ENCODE measurements around the gene COL13A1. TPM values are rescaled to one million over a fixed set of nuclear protein-coding genes. Genes with fewer than 3 reads are reported as not detected.

The COL13A1 gene
- total RNA-seq, 1 experiment from 2014 or later, result 5.9 TPM

GRCh38 chr10:69860271-69860670 is 58.6 kb downstream of the COL13A1 start:
- Histone ChIP-seq H3K27ac (ENCODE audit: low read depth, low read length) (no peak overlapping the region), H3K9me2 (ENCODE audit: insufficient read depth) (no peaks in the 10 kb centered on the region), H3K27me3 (ENCODE audit: insufficient read depth, low read length) (no peaks in the 10 kb centered on the region), H3K79me2 (ENCODE audit: insufficient read depth, low read length) (no peaks in the 10 kb centered on the region), H3K36me3 (ENCODE audit: control insufficient read depth in 1 of 2, insufficient read depth in 2 of 2, low read length in 2 of 2) (no peaks in the 10 kb centered on the region), H3K4me1 (ENCODE audit: control insufficient read depth in 1 of 2, insufficient read depth in 2 of 2, low read length in 2 of 2) (peaks cover 26 to 57% of the 10 kb centered on the region in 2 experiments), H4K20me1 (ENCODE audit: insufficient read depth) (no peaks in the 10 kb centered on the region), H2AFZ (ENCODE audit: low read depth, low read length, poor library complexity, severe bottlenecking) (no peak overlapping the region), H3K9ac (ENCODE audit: low read length) (no peak overlapping the region), H3K4me3 (replicated peaks in 1 of 2; ENCODE audit: low read depth in 1 of 2, low read length in 2 of 2) (no peak overlapping the region), H3K9me3 (ENCODE audit: control insufficient read depth in 1 of 2, insufficient read depth in 1 of 2, low read depth in 1 of 2, low read length in 2 of 2) (no peaks in the 10 kb centered on the region), H3K4me2 (ENCODE audit: low read length) (no peak overlapping the region)
- no TSS peak for BruUV-seq (replicated peaks)
- ATAC-seq, result no peak
- no peak for DNase-seq (ENCODE audit: low read depth, low spot score)
- ChIA-PET RAD21 (ENCODE audit: low non-redundant PET in 1 of 2, low total read pairs in 2 of 2, uncharacterized antibody in 2 of 2, unreplicated experiment in 2 of 2) (no interaction called here), POLR2A (interaction anchor here (0.6 kb wide), 1 partner anchor 90 kb away, joined by 3 read pairs; no protein-coding TSS in a partner anchor), CTCF (interaction anchor here (1.5 to 2.2 kb wide), 3 partner anchors 54 to 98 kb away, joined by 3 to 8 read pairs (median 6); no protein-coding TSS in a partner anchor)
- intact Hi-C loops (cut with micrococcal nuclease), result no loop called here
- TF ChIP-seq RAD21 (IDR thresholded peaks at IDR 0.05; ENCODE audit: low read depth), result no peak

GRCh38 chr10:69861251-69862240 is 59.8 kb downstream of the COL13A1 start:
- H4K20me1 ChIP-seq (ENCODE audit: insufficient read depth), result no peaks in the 10 kb centered on the region
- no peaks in the 10 kb centered on the region for H3K9me3 ChIP-seq (ENCODE audit: control insufficient read depth in 1 of 2, insufficient read depth in 1 of 2, low read depth in 1 of 2, low read length in 2 of 2)
- RAD21 ChIA-PET (ENCODE audit: low non-redundant PET in 1 of 2, low total read pairs in 2 of 2, uncharacterized antibody in 2 of 2, unreplicated experiment in 2 of 2), result interaction anchor here (1.0 to 1.2 kb wide), 2 partner anchors 21 to 53 kb away, joined by 3 read pairs; no protein-coding TSS in a partner anchor
- peak overlapping the region; percentile 70 for H3K4me2 ChIP-seq (ENCODE audit: low read length)
- H3K27ac ChIP-seq (ENCODE audit: low read depth, low read length), result peak overlapping the region; percentile 41
- no peaks in the 10 kb centered on the region for H3K79me2 ChIP-seq (ENCODE audit: insufficient read depth, low read length)
- CTCF ChIA-PET, result interaction anchor here (1.4 to 2.5 kb wide), 5 partner anchors 53 to 119 kb away, joined by 3 to 7 read pairs (median 6); no protein-coding TSS in a partner anchor
- no peaks in the 10 kb centered on the region for H3K36me3 ChIP-seq (ENCODE audit: control insufficient read depth in 1 of 2, insufficient read depth in 2 of 2, low read length in 2 of 2)
- BruUV-seq (replicated peaks), result no TSS peak
- peak; percentile 94 for DNase-seq (ENCODE audit: low read depth, low spot score)
- H2AFZ ChIP-seq (ENCODE audit: low read depth, low read length, poor library complexity, severe bottlenecking), result no peak overlapping the region
- POLR2A ChIA-PET, result no interaction called here
- peak overlapping the region; percentile 30 for H3K9ac ChIP-seq (ENCODE audit: low read length)
- ATAC-seq, result peak; percentile 81
- H3K4me1 ChIP-seq (ENCODE audit: control insufficient read depth in 1 of 2, insufficient read depth in 2 of 2, low read length in 2 of 2), result peaks cover 26 to 69% of the 10 kb centered on the region in 2 experiments
- H3K9me2 ChIP-seq (ENCODE audit: insufficient read depth), result no peaks in the 10 kb centered on the region
- H3K4me3 ChIP-seq (replicated peaks in 1 of 2; ENCODE audit: low read depth in 1 of 2, low read length in 2 of 2), result peak overlapping the region in 1 of 2 experiments; percentile 30; a peak in 1 of 4 replicates
- no peaks in the 10 kb centered on the region for H3K27me3 ChIP-seq (ENCODE audit: insufficient read depth, low read length)
- intact Hi-C loops (cut with micrococcal nuclease), result no loop called here
- TF ChIP-seq POLR2AphosphoS5 (IDR thresholded peaks at IDR 0.05; ENCODE audit: low read depth, low read length) (peak; percentile 80), FOSL1 (IDR thresholded peaks at IDR 0.05; ENCODE audit: low read depth) (peak; percentile 98), POLR2A (IDR thresholded peaks at IDR 0.05; ENCODE audit: borderline replicate concordance, extremely low read depth, insufficient read depth, insufficient read length) (no peak), TCF7L2 (IDR thresholded peaks at IDR 0.05; ENCODE audit: borderline replicate concordance, extremely low read depth, insufficient read depth, insufficient read length) (peak; percentile 44), CEBPB (IDR thresholded peaks at IDR 0.05; ENCODE audit: low read depth) (peak; percentile 99), EZH2phosphoT487 (IDR thresholded peaks at IDR 0.05; ENCODE audit: borderline replicate concordance) (no peak), EGR1 (IDR thresholded peaks at IDR 0.05; ENCODE audit: low read depth) (peak; percentile 54; the same call in 1 of the 2 replicates), CBX3 (IDR thresholded peaks at IDR 0.05; ENCODE audit: low read depth) (peak; percentile 96), SRF (IDR thresholded peaks at IDR 0.05; ENCODE audit: low read depth) (peak; percentile 53), MAX (IDR thresholded peaks at IDR 0.05) (peak; percentile 87), ZBTB33 (IDR thresholded peaks at IDR 0.05; ENCODE audit: extremely low read depth, insufficient replicate concordance, low read length) (peak; percentile 52), YY1 (IDR thresholded peaks at IDR 0.05; ENCODE audit: extremely low read depth, insufficient replicate concordance, low read depth, low read length) (no peak), RAD21 (IDR thresholded peaks at IDR 0.05; ENCODE audit: low read depth) (peak; percentile 58; the same call in 1 of the 2 replicates), ZFX (IDR thresholded peaks at IDR 0.05) (no peak), SP1 (IDR thresholded peaks at IDR 0.05; ENCODE audit: low read depth) (peak; percentile 92), SIN3A (IDR thresholded peaks at IDR 0.05; ENCODE audit: low read depth) (peak; percentile 74; the same call in 1 of the 2 replicates), EZH2 (IDR thresholded peaks at IDR 0.05) (no peak), JUND (IDR thresholded peaks at IDR 0.05) (peak; percentile 99)
